ES-I3 (cell line): Measurements from ENCODE around the gene JAG2.

ENCODE experiments used
- H3K36me3 ChIP-seq: 2 replicates; pipeline ENCODE4 v1.6.1; 2013; ENCODE audit warnings: mild to moderate bottlenecking, low read length, control low read depth, moderate library complexity; ENCODE audit not compliant: insufficient read depth
- H3K4me1 ChIP-seq: 2 replicates; pipeline ENCODE4 v1.6.1; 2013; ENCODE audit warnings: mild to moderate bottlenecking, control low read depth, low read length; ENCODE audit not compliant: insufficient read depth
- H3K9ac ChIP-seq: 2 replicates; pipeline ENCODE4 v1.6.1; 2013; ENCODE audit warnings: low read depth, mild to moderate bottlenecking, low read length, moderate library complexity
- H3K9me3 ChIP-seq: 2 replicates; pipeline ENCODE4 v1.6.1; 2013; ENCODE audit warnings: mild to moderate bottlenecking, low read length, moderate library complexity; ENCODE audit not compliant: control insufficient read depth, insufficient read depth

Gene JAG2

DNA sequence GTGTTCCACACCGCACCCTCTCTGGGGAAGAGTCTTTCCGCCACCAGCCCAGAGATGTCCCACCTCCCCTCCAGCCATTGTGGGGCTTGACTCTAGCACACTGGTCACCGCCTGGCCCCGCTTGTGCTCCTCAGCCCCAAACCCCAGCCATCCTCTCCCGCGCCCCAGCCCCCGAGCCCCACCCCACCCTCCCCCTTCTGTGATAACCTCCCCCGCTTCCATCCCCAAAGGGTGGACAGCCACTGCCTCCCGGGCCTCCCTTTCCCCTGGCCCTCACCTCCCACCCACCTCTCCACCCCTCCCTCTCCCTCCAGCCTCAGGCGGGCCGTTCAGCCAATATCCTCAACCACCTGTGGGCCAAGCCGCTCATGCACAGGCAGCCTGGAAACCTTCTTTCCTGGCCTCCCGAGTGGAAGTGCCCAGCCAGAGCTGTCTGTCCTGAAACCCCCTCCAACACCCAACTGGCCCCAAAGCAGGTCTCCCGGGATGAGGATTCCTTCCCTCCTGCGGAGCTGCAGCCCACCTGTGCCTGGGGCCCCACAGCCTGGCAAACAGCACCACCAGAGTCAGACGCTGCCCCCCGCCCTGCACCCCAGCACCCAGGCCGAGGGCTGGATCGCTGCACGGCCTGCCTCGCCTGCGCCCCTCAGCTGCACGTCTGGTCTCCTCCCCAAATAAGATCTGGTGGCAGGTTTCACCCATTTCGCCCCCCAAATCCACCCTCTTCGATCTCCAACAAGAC lies 39.6 kb upstream of the JAG2 start:
- Histone ChIP-seq H3K9me3 (no peaks in the 10 kb centered on the region), H3K36me3 (0 out of 2 replicates have a peak, but pooled peaks cover 2% of the 10 kb centered on the region), H3K4me1 (no peaks in the 10 kb centered on the region), H3K9ac (no peak overlapping the region)

- H3K4me1 ChIP-seq: no peaks in the 10 kb centered on the region
- no peaks in the 10 kb centered on the region for H3K36me3 ChIP-seq
- no peaks in the 10 kb centered on the region for H3K9me3 ChIP-seq
- no peak overlapping the region for H3K9ac ChIP-seq
Observed at GRCh38 chr14:105207460-105207901, 38.9 kb upstream of the JAG2 start.

GRCh38 chr14:105206873-105207272 lies 38.3 kb upstream of the JAG2 start:
- Histone ChIP-seq H3K36me3 (no peaks in the 10 kb centered on the region), H3K4me1 (no peaks in the 10 kb centered on the region; the same call in 1 of the 2 replicates)

GRCh38 chr14:105205673-105206208 lies 37.2 kb upstream of the JAG2 start:
- Histone ChIP-seq H3K9me3 (no peaks in the 10 kb centered on the region), H3K9ac (no peak overlapping the region), H3K4me1 (no peaks in the 10 kb centered on the region; the same call in 1 of the 2 replicates), H3K36me3 (no peaks in the 10 kb centered on the region)

More at GRCh38 chr14:105206873-105207272, 38.3 kb upstream of the JAG2 start:
- Histone ChIP-seq H3K9ac (no peak overlapping the region), H3K9me3 (no peaks in the 10 kb centered on the region)

DNA sequence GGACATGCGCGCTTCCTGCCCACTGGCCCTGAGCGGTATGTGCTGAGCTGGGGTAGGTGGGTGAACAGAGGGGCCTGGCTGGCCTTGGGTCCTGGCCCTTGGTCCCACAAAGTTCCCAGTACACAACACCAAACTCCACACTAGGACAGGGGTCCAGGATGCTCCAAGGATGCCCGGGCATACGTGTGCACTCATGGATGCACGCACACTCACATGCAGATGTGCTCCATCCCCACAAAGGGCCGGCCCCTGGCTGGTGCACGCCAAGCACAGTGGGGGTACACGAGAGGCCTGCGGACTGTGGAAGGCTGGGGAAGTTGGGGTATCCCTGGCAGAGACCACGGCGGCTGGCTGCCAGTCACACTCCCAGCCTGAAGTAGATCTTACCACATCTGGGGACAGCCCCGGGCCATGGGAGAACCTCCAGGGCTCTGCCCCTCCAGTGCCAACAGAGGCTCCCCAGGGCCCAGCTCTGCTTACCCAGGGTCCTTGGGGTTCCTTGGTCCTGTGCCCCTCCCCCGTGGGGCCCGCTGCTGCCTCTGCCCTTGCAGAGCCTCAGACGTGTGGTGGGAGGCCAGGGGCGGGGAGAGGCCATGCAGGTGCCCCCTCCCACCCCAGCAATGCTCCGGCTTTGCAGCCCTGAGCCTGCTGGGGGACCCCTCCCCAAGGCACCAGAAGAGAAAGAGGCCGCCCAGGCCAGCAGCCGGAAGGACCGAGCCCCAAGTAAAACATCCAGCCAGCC lies 36.5 kb upstream of the JAG2 start:
- Histone ChIP-seq H3K4me1 (no peaks in the 10 kb centered on the region; the same call in 1 of the 2 replicates), H3K9ac (no peak overlapping the region), H3K9me3 (no peaks in the 10 kb centered on the region), H3K36me3 (no peaks in the 10 kb centered on the region)

DNA sequence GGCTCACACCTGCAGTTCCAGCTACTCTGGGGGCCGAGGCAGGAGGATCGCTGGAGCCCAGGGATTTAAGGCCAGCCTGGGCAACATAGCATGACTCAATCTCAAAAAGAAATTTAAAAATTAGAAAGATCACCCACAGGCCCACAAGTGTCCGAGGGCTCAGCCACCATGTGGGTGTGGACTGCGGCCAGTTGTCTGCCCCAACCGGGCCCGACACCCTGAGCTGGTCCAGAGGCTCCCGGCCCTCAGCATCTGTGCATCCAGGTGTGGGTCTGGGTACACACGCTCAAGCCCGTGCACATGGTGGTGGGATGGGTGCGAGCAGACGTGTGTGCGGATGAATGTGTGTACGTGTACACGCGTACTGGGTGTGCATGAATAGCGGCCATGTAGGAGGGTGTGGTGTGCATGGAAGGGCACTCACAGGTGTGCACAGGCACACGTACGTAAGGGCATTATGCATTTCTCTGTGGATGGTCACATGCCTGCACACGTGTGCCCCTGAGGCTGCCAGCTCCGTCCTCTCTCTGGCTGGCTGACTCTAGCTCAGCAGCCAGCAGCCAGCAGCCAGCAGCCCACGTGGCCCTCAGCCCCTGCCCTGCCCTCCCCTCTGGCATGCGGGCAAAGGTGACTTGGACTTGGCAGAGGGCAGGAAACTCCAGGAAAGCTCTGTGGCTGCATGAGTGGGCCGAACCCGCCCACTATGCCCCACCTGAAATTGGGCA lies 35.8 kb upstream of the JAG2 start:
- H3K4me1 ChIP-seq: no peaks in the 10 kb centered on the region; the same call in 1 of the 2 replicates
- H3K36me3 ChIP-seq: no peaks in the 10 kb centered on the region
- no peak overlapping the region for H3K9ac ChIP-seq
- no peaks in the 10 kb centered on the region for H3K9me3 ChIP-seq

- Histone ChIP-seq H3K4me1 (no peaks in the 10 kb centered on the region; the same call in 1 of the 2 replicates), H3K36me3 (no peaks in the 10 kb centered on the region), H3K9ac (no peak overlapping the region), H3K9me3 (no peaks in the 10 kb centered on the region)
Observed at GRCh38 chr14:105203701-105204100, 35.1 kb upstream of the JAG2 start.

DNA sequence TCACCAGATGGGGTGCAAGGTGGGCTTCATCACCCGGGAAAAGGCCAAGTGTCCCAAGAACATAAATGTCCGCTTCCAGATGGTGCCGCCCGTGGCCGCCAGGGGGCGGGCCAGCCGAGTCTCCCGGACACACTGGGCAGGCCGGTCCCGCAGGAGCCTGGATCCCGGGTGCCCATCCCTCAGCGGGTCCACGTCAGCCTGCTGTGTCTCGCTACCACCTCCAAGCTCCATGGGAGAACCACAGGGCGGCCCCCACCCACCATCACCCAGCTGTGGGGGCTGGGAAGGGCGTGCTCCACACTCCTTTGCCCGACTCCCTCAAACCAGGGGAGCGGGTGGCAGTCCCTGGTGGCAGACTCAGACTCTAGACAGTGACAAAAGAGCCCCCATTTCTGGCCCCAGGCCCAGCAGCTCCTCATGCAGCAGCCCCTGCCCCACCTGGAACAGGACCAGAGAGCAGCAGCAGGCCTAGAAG lies 34.5 kb upstream of the JAG2 start:
- Histone ChIP-seq H3K9ac (no peak overlapping the region), H3K4me1 (no peaks in the 10 kb centered on the region; the same call in 1 of the 2 replicates), H3K9me3 (no peaks in the 10 kb centered on the region), H3K36me3 (no peaks in the 10 kb centered on the region)

GRCh38 chr14:105201925-105202513 lies 33.4 kb upstream of the JAG2 start:
- H3K36me3 ChIP-seq: no peaks in the 10 kb centered on the region
- H3K4me1 ChIP-seq: no peaks in the 10 kb centered on the region; the same call in 1 of the 2 replicates
- no peak overlapping the region for H3K9ac ChIP-seq
- H3K9me3 ChIP-seq: no peaks in the 10 kb centered on the region

DNA sequence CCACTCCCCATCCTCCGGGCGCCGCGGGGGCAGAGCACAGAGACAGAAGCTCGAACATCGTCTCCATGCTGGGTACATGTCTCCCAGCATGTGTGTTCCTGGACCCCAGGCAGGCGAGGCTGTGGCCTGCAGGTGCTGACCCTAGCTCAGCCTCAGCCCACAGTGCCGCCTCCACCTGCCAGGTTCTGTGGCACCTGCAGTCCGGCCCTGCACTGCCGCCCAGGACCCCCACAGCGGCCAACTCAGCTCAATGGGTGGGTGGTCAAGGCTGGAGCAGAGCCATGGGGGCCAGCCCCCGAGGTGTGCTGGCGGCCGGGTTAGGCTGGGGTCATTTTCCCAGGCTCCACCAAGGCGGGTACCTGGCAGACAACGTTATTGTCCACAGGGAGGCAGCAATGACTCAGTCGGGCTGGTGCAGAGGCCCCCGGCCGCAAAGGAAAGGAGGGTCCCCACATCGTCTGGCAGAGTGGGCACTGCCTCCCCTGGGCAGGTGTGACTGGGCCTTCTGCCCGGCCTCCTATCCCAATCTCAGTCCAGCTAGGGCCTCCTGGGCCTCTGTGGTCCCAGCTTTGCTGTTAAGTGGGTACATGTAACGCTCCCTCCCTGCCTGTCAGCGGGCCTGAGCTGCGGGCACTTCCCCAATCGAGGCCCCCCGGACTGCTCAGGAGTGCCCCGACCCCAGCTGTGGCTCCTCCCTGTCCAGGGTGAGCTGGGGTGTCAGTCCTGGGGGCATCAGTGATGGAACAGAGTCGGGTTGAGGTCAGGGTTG lies 32.8 kb upstream of the JAG2 start:
- Histone ChIP-seq H3K9ac (no peak overlapping the region), H3K36me3 (no peaks in the 10 kb centered on the region), H3K9me3 (no peaks in the 10 kb centered on the region), H3K4me1 (no peaks in the 10 kb centered on the region; the same call in 1 of the 2 replicates)

DNA sequence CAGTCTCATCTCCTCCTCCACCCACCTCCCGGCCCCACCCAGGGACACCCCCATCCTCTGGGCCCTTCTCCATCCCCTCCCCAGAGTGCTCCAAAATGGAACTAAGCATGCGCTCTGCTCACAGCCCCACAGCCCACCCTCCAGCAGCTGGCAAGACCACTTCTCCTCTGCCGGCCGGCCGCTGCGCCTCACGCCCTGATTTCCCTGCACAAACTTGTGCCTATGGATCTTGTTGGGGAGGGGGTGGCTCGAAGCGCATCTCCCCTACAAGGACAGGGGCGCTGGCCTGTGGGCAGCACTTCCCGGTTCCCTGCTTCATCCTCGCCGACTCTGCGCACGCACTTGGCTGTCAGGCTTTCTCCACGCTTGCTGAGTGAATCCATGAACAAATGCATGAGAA lies 32.1 kb upstream of the JAG2 start:
- Histone ChIP-seq H3K4me1 (peaks cover 6% of the 10 kb centered on the region; the same call in 1 of the 2 replicates), H3K36me3 (no peaks in the 10 kb centered on the region), H3K9me3 (no peaks in the 10 kb centered on the region), H3K9ac (no peak overlapping the region)

DNA sequence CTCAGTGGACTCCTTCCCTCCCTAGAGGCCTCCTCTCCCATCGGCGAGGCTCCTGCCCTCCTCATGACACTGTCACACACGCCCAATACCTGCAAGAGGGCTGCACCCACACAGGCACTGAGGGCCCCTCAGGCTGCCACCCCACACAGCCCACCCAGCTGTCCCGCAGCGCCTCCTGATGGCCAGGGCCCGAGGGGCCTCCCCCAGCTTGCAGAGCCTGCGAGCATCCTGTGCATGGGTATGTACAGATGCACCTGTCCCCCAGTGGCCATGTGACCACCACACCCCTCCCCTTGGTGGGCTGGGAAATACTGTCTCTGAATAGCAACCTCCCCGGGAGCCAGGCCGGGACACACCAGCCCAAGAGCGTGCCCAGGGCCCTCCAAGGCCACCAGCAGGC lies 31.5 kb upstream of the JAG2 start:
- Histone ChIP-seq H3K9me3 (no peaks in the 10 kb centered on the region), H3K4me1 (peaks cover 7% of the 10 kb centered on the region; the same call in 1 of the 2 replicates), H3K36me3 (no peaks in the 10 kb centered on the region), H3K9ac (no peak overlapping the region)

- Histone ChIP-seq H3K9ac (no peak overlapping the region), H3K4me1 (peaks cover 7% of the 10 kb centered on the region; the same call in 1 of the 2 replicates), H3K9me3 (no peaks in the 10 kb centered on the region), H3K36me3 (no peaks in the 10 kb centered on the region)
Observed at GRCh38 chr14:105199093-105199492, 30.5 kb upstream of the JAG2 start.
